Ramos (cell line): ENCODE results near the gene NLRP1.

Experiments used
- in situ Hi-C: fragments of 300-500 bp; cut with MboI; formaldehyde crosslinking; loops from one replicate; pipeline ENCODE4 v1.14.3; 2022; ENCODE audit warnings: low sequenced_read_pairs; ENCODE audit not compliant: unreplicated experiment

Gene NLRP1

DNA sequence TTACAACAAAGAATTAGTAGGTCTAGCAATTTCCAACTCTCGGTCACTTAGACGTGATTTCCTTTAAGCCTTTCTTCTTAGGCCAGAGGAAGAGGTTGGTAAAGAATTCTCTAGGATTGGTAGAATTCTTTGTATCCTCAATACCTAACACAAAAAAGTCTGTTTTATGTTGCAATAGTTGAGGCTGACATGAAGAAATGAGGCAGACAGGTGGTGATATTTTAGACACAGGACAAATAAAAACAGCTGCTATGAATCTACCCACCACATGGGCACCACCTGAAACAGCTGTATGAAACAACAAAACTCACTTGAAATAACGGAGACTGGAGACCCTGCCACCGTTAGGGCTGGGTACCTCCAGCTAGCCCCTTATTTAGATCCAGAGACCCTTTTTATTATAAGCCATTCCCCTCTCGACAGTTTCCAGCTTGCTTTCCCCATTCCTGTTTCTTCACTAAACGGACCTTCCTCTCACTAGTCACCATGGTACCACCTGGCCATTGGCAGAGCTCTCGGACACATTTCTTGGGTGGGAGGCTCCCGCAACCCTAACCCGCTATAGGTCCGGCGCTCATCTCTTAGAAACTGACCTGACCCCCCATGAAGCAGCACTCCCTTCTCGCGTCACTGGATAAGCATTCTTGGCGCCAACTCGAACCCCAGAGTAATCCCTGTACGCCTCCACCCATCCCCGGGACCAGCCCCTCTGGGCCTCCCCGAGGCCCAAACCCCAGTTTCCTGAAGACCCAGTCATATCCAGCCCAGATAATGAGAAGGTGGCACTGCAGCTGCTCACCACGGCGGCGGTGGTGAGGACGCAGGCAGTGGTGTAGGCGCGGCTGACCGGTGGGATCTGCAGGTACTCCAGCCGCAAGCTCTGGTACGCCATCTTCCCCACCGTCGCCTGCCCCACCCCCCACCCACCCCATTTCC is 98.8 kb downstream of the NLRP1 start, which contains the start of gene DERL2:
Gene DERL2 (minus strand): TSS at position 909 of the 936 bp plus-strand sequence. CDS start 17 bp downstream, at position 892.
- in situ Hi-C loops, result no loop called here

DNA sequence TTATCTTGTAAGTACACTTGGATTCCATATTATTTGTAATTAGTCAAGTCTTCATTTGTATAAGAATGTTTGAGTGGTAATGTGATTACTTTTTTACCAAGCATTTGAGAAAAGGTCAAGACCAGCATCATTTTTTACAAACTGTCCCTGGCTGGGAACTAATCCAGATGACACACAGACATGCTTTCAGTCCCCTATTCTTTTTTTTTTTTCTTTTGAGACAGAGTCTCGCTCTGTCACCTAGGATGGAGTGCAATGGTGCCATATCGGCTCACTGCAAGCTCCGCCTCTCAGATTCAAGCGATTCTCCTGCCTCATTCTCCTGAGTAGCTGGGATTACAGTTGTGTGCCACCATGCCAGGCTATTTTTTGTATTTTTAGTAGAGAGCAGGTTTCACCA is 102.9 kb downstream of the NLRP1 start:
- in situ Hi-C loops, result no loop called here

GRCh38 chr17:5480962-5481361 is 103.3 kb downstream of the NLRP1 start:
- in situ Hi-C loops, result no loop called here

- in situ Hi-C loops, result no loop called here
These were observed 105.3 kb downstream of the NLRP1 start for GRCh38 chr17:5478992-5479391.

DNA sequence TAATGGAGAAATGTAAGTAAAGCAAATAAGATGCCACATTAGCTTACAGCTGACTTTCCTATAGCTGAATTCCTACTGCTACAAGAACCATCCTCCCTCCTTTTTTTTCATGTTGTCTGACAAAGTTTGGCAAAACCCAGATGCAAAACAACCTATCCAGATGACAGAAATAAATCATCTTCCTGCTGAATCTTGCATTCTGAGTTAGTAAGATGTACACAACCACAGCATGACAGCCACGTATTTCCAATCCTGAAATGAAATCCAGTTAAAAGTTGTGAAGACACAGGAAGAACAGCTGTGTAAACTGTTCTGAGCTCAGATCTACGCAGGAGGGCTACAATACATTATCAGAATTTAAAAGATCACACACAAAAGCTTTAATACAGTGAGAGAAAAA is 110.4 kb downstream of the NLRP1 start:
- in situ Hi-C loops, result no loop called here

DNA sequence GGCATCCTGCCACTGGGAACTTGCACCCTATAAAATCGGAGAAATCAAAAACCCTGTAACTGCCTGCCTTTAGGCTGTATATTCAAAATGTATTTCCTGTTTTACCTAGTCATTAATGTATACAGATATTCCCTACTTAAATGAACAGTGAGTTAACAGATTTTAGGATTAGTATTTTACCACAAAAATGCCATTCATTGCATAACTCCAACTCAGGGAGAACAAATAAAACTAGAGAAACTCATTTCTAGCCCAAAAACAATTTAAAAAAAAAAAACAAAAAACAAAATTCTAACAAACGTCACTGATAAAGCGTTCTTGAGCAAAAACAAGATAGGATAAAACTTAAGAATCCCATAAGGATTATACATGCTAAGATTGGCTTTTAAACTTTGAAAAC is 111.8 kb downstream of the NLRP1 start:
- in situ Hi-C loops, result no loop called here

DNA sequence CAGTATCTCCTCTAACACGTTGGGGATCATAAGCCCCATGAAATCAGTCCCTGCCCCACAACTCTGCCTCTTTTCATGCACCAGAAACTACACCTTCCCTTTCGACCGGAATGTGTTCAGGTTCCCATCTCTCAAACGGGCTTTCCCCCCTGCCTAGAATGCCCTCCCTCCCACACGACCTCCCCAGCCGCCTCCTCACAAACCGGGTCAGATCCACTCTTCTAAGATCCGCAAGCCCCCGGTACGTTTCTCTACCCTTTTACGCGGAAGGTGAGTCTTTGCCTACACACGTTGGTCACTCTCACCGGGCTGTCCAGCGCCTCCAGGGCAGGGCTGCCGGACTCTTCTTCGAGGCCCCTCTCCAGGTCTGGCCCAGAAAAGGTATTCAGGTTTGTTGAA is 116.2 kb downstream of the NLRP1 start:
- in situ Hi-C loops, result no loop called here

- in situ Hi-C loops, result no loop called here
These were observed 116.9 kb downstream of the NLRP1 start for GRCh38 chr17:5467416-5467815.

DNA sequence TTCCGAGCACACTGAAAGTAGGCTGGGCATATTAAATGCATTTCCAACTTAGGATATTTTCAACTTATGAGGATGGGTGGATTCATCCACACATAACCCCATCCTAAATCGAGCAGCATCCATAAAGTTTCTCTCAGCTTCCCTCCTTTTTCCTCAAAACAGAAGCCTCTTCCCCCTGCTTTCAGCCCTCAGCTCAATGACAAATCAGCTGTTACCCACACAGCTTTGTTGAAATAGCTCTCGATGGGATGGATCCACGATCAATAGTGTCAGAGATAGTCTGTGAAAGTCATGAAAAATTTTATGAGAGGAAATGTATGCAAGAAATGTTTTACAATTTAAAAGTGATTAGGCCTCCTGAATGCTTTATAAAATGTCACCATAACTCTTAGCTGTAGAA is 118.0 kb downstream of the NLRP1 start:
- in situ Hi-C loops, result no loop called here

DNA sequence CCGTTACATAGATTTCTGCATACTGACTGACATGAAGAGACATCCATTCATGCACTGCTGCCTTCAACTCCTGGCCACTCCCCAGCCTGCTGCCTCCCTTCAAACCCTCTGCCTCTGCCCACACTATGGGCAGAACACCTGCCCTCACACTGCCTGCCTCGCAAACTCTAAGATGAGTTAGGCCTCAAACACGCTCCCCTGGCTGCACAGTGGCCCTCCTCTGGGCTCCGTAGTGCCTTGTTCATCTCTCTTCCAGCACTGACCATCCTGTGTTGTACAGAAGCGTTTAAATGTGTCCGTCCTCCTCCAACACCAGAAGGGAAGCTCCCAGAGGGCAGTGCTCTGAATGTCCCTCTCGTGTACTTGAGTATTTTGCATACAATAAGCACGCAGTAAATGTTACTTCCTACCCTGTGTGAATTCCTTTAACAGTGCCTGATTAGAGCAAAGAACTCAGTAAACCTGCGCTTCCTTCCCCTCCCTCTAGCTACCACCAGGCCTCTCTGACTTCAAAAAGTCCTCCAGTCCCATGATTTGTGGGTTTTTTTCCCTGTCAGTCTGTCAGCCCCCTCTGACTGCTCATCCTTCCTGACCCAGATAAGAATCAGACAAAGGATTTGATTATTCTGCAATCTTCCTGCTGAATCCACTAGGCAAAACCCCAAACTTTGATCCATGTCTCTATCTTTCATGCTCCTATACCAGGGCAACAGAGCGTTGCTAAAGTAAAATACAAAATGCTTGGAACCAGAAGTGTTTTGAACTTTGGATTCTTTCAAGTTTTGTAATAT is 119.4 kb downstream of the NLRP1 start:
- in situ Hi-C loops, result no loop called here
